Measurements from ENCODE around the gene STX11. TPM values are rescaled to one million over a fixed set of nuclear protein-coding genes. Genes with fewer than 3 reads are reported as not detected.

Gene STX11
- polyA plus RNA-seq, 1 experiment: 0.16 TPM

DNA sequence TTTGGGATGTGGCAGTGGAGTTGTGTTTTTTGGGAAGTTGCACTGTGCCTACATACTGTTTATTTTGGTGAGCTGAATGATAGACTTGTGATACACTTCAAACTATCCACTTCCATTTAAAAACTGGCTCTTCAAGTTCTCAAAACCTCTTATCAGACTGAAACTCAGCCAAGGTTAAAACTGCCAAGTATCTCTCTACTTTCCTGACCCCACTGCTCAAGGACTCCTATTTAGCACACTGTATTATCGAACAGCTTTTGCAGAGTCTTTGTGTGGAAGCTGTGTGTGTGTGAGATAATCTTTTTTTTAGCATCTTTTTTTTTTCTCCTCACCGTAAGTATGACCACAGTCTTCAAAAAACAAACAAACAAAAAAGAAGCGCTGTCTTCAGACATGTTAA, 21.1 kb downstream of the STX11 start:
- DNase-seq (ENCODE audit: low read depth, low spot score): no peak
- Histone ChIP-seq H3K27me3 (ENCODE audit: control insufficient read depth, insufficient read depth, low read length) (peaks cover 8% of the 10 kb centered on the region), H3K27ac (ENCODE audit: low read depth, low read length) (no peak overlapping the region), H3K4me3 (ENCODE audit: low read depth, low read length) (no peak overlapping the region), H3K9me3 (ENCODE audit: control insufficient read depth, insufficient read depth, low read length) (no peaks in the 10 kb centered on the region)
- POLR2A ChIA-PET: no interaction called here
- CTCF ChIA-PET: no interaction called here
- TF ChIP-seq CTCF (IDR thresholded peaks at IDR 0.05; ENCODE audit: low read depth, low read length): no peak

- DNase-seq (ENCODE audit: low read depth, low spot score): no peak
- Histone ChIP-seq H3K4me3 (ENCODE audit: low read depth, low read length) (no peak overlapping the region), H3K27me3 (ENCODE audit: control insufficient read depth, insufficient read depth, low read length) (peaks cover 9% of the 10 kb centered on the region), H3K27ac (ENCODE audit: low read depth, low read length) (no peak overlapping the region), H3K9me3 (ENCODE audit: control insufficient read depth, insufficient read depth, low read length) (no peaks in the 10 kb centered on the region)
- no peak for TF ChIP-seq CTCF (IDR thresholded peaks at IDR 0.05; ENCODE audit: low read depth, low read length)
- ChIA-PET POLR2A (no interaction called here), CTCF (interaction anchor here (1.4 kb wide), 1 partner anchor 42 kb away, joined by 3 read pairs; no protein-coding TSS in a partner anchor)
These were observed 23.7 kb downstream of the STX11 start for GRCh38 chr6:144174006-144174405.

GRCh38 chr6:144176043-144176442, 25.7 kb downstream of the STX11 start:
- POLR2A ChIA-PET: no interaction called here
- peaks cover 10% of the 10 kb centered on the region for H3K27me3 ChIP-seq (ENCODE audit: control insufficient read depth, insufficient read depth, low read length)
- CTCF ChIA-PET: no interaction called here
- H3K9me3 ChIP-seq (ENCODE audit: control insufficient read depth, insufficient read depth, low read length): no peaks in the 10 kb centered on the region
- DNase-seq (ENCODE audit: low read depth, low spot score): no peak
- no peak for TF ChIP-seq CTCF (IDR thresholded peaks at IDR 0.05; ENCODE audit: low read depth, low read length)
- H3K4me3 ChIP-seq (ENCODE audit: low read depth, low read length): no peak overlapping the region
- H3K27ac ChIP-seq (ENCODE audit: low read depth, low read length): no peak overlapping the region

GRCh38 chr6:144177726-144178125, 27.4 kb downstream of the STX11 start:
- ChIA-PET CTCF (interaction anchor here (1.3 kb wide), 1 partner anchor 13 kb away, joined by 3 read pairs; no protein-coding TSS in a partner anchor), POLR2A (no interaction called here)
- TF ChIP-seq CTCF (IDR thresholded peaks at IDR 0.05; ENCODE audit: low read depth, low read length): no peak
- Histone ChIP-seq H3K27me3 (ENCODE audit: control insufficient read depth, insufficient read depth, low read length) (peaks cover 10% of the 10 kb centered on the region), H3K27ac (ENCODE audit: low read depth, low read length) (no peak overlapping the region), H3K9me3 (ENCODE audit: control insufficient read depth, insufficient read depth, low read length) (no peaks in the 10 kb centered on the region), H3K4me3 (ENCODE audit: low read depth, low read length) (no peak overlapping the region)
- DNase-seq (ENCODE audit: low read depth, low spot score): no peak

- DNase-seq (ENCODE audit: low read depth, low spot score): no peak
- CTCF ChIA-PET: interaction anchor here (1.3 kb wide), 1 partner anchor 12 kb away, joined by 3 read pairs; no protein-coding TSS in a partner anchor
- no peak overlapping the region for H3K27ac ChIP-seq (ENCODE audit: low read depth, low read length)
- no peaks in the 10 kb centered on the region for H3K9me3 ChIP-seq (ENCODE audit: control insufficient read depth, insufficient read depth, low read length)
- no peak overlapping the region for H3K4me3 ChIP-seq (ENCODE audit: low read depth, low read length)
- POLR2A ChIA-PET: no interaction called here
- peaks cover 10% of the 10 kb centered on the region for H3K27me3 ChIP-seq (ENCODE audit: control insufficient read depth, insufficient read depth, low read length)
- TF ChIP-seq CTCF (IDR thresholded peaks at IDR 0.05; ENCODE audit: low read depth, low read length): no peak
These were observed 28.0 kb downstream of the STX11 start for GRCh38 chr6:144178323-144178722.
